Brain pericyte (primary cell): ENCODE measurements around the gene C18orf63.

Experiments
- DNase-seq: peaks from one replicate; pipeline ENCODE4 v3.0.0-alpha.2; 2012; ENCODE audit warnings: low read depth, low spot score

The C18orf63 gene

DNA sequence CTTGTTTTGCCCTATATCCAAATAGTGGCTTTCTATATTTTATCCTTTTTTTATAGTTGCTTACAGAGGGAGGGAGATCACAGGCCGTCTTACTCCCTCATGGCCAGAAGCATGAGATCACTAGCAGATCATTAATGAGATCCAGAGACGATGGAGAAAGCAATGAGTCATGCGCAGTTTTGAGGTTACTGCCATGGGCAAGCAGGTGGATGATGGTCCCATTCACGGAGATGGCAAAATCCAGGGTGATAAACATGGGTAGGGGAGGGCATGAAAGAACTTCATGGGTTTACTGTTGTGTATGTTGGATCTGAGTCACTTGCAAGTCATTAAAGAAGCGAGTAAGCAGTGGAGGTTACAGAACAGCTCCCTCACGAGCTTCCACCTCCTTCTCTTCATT, 60.4 kb downstream of the C18orf63 start:
- DNase-seq: no peak

DNA sequence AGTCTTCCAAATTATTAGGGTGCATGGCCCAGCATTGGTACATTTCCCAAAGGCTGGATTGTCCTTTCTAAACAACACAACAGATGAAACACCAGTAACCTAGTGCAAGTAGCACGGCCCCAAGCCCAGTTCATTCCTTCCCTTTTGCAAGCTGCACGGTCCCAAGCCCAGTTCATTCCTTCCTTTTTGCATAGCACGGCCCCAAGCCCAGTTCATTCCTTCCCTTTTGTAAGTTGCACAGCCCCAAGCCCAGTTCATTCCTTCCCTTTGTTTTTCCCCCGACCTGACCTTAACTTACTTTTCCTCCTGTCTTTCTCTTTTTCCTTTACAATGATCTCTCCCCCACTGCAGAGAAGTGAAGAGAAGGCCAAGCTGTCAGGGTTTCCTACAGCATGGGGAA, 60.9 kb downstream of the C18orf63 start:
- no peak for DNase-seq

DNA sequence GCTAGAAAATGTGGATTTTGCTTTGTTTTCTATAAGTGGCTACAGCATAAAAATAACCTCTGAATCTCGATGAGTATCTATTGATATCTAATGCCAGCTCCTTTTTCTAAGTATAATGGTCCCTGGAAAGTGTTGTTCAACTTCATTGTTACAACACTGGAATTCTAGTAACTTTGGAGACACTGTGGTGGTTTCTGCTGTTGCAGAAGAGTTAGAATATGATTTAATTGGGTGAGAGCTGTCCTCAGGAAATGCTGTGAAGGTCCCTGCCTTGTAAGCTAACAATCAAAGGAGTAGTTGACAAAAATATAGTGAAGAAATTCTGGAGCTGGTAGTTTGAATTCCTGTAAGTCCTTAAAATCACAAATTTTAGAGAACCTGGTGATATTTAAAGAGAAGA, 62.1 kb downstream of the C18orf63 start:
- no peak for DNase-seq

DNA sequence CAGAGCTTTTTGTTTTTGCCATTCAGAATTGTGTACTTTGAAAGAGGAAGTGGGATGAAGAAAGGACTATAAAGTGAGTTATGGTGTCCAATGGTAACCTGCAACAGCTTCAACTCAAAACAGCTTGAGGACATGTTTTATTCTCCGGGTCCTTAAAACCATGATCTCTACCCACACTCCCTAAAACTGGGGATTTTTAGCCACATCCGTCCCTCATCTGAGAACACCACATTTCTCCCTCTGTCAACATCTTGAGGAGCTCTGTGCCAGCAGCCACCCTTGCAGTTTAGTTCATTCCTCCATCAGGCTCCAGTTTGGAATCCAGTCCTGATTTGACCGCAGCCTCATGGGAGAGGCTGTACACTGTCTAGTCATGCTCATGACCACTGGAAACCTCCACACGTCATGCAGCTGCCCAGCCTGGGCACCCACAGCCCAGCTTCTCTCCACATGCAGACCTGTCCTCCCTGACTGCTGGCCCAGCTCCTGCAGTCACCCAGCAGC, 62.6 kb downstream of the C18orf63 start:
- no peak for DNase-seq

DNA sequence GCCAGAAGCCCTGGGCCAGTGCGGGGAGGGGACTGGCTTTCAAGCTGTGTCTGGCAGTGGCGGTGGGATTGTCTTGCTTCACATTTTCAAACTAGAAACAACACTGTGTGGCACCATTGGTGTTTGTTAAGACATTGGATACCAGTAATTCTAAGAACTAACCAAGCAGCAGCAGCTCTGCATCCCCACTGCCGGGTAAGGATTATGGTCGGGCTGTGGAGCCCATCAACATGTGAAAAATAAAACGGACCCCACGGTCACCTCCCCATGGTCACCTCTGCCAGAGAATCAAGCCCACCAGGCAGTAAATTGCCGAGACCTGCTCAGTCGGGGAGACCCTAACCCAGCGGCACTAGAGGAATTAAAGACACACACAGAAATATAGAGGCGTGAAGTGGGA, 65.3 kb downstream of the C18orf63 start:
- DNase-seq: no peak

DNA sequence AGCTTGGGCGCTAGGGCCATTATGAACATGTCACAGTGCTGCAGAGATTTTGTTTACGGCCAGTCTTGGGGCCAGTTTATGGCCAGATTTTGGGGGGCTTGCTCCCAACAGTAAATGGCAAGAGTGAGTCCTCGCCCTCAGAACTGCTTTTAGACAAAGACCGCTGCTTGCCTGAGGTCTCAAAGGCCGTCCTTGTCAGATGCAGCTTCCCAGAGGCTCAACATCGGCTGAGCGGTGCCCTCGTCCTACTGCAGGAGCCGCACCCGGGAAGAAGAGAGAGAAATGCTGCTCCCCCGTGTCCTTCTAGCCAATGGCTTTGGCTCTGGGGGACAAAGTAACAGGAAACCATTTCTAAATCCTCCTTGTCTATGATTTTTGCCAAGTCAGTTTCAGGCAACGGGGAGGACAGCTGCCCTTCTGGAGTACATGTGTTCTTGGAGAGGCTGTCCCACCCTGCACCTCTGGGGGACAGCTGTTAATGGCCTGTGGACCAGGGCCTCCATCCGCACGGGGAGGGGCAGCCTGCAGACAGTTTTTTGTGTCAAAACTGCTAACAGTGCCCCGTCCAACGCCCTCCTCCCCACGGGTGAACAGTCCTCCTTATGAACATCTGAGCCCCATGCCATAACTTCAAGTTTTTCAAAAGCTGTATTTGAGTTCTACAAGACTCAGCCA, 66.1 kb downstream of the C18orf63 start:
- DNase-seq: no peak

DNA sequence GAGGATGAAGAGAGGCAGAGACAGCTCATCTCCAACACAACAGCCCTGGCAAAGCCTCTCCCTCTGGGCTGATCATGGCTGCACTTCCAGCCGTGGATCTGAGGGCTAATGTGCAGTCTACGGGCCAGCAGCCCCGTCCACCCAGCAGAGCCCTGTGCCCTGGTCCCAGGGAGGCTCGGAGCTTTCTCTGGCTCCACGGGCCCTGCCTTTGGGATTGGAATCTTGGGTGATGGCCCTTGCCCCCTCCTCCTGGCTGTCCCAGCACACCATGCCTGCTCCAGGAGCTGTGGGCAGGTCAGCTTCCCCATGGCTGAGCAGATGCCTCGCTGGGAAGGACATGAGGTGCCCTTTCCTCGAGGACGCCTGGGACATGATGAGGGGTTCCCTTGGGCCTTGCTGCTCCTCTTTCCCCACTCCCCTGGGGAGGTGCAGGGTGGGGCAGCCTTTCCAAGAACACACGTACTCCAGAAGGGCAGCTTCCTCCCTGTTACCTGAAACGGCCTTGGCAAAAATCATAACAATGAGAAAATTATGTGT, 66.9 kb downstream of the C18orf63 start:
- DNase-seq: no peak

DNA sequence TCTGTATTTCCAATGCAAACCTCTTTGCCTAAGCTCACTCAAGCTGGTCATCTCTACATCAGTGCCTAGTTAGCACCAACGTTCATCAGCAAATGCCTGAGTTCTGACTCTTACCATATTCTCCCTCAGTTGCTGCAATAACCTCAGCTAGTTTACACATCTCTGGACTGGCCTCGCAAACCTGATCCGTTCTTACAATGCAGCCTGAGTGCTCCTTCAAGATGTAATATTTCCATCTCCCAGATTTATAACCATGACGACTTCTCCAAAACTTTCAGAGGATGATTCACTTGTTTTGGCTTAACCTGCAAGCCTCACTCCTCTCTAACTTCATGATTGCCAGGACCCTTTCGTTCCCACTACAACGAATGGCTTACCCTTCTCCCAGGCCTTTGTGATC, 71.7 kb downstream of the C18orf63 start:
- no peak for DNase-seq

DNA sequence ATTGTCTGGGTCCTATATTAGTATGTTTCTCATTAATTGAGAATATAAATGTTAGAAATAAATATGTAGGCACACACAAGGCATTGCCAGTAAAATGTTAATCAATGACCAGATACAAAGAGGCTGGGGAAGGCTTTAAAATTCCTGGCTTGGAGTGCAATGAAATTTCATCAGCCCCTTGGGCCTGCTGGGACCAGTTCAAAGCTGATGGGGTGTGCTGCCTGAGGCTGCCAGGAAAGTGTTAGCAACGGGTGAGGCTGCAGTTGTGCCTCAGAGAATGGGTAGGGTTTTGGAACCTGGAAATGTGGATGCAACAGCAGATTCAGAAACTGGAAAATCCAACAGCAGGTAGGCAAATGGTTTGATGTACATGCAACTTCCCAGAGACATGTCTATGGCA, 72.6 kb downstream of the C18orf63 start:
- no peak for DNase-seq

DNA sequence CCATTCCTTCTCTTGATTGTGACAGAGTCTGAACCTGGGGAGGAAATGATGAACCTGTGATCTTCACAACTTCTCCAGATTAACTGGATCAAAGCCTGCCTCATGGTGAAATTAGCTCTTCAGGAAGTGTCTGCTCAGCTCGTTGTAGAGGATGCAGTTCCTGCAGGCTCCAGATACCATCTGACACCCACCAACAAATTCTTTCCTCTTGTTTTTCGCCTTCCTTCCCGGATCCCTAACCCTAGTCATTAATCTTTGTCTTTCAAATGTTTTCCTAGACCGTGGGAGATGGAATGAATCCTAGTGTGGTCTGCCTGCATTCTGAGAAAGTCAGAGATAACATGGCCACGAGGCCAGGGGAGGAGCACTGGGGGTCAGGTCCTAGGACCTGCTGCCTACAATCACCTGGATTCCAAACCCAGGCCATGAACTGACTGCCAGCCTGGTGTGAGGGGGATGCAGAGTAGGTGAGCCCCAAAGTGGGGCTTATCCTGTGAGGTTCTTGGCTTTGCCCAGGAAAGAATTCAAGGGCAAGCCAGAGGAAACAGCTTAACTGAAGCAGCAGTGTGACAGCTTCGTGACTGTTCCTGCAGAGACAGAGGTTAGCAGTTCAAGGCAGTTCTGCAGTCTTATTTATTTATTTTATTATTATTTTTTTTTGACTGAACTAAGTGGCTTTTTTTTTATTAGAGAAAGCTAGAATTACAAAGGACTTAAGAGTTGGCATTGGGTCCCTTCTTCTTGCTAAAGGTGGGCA, 73.7 kb downstream of the C18orf63 start:
- no peak for DNase-seq

DNA sequence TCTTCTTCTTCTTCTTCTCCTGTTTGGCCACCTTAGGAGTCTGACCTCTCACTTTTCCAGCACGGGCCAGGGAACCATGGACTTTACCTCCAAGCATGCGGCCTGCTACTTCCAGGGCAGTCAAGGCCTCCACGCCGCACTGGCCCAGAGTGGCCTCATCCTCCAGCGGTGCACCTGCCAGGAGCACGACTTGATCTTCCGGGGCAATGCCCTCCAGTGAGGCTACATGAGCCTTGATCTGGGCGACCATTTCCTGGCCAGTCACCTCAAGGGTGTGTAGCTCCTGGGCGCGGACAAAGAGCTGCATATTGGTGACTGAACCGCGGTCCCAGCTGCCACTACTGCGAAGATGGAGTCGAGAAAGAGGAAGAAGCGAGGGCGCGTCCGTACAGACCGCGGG, 74.4 kb downstream of the C18orf63 start:
- no peak for DNase-seq

DNA sequence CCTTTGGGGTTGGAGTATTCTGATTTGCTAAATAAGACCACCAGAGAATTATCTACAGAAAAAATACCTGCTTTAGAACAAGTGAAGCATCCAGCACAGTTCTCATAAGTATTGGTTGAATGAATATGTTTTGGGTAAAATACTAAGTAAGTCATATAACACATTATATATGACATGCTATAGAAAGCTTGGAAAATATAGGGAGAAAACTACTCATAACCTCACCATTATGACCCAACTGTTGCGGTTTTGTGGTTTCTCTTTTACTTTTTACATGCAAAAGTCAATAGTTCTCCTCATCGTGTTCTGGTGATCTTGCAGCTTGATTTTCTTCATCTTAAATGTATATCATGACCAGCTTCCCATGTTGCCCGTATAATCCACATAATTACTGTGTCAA, 75.3 kb downstream of the C18orf63 start:
- DNase-seq: no peak

DNA sequence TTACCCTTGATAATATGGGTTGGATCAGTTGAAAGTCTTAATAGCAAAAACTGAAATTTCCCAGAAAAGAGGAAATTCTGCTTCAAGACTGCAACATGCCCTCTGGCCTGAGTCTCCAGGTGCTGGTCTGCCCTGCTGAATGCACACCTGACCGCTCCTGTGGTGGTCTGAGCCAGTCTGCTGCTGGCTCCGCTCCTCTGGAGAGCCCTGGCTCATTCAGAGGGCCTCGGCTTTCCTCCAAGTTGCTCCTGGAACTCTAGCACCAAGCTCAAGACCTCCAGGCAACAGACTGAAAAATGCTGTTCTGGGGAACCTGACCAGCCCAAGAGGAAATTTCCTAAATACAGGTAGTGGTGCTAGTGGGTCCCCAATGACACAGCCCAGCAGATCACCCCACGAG, 76.7 kb downstream of the C18orf63 start:
- DNase-seq: no peak

DNA sequence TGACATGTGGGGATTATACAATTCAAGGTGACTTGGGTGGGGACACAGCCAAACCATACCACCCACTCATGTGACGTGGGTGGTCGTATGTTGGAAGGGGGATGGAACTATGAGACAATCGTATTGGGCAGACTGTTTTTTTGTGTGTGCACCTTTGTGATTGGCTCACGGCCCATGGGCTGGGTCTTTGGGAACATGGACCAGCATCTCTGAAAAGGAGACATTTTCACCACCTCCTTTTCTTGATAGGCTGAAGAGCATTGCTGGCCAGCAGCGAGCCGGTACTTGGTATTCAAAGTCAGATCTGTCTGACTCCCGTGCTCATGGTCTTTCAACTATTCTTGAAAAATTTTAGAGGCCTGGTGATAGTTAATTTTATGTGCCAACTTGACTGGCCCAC, 79.4 kb downstream of the C18orf63 start:
- no peak for DNase-seq

DNA sequence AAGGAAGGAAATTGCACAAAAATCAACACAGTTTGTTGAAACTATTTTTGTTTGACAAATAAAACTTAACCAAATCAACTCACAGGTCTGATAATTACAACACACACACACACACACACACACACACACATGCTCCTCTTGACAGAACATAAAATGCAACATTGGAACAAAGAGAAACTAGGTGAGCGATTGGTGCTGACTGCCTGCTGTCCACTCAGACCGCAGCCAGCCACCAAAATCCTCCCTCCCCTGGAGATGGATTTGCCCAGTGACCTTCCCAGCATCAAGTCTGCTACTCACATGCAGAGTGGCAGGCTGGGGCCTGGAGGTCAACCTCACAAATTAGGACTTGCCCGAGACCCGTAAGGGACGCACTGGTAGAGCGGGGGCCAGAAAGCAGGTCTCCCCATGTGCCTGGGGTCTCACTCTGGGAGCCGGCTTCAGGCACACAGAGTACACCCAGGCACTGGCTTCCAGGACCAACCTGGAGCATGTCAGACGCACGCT, 80.1 kb downstream of the C18orf63 start:
- DNase-seq: no peak

DNA sequence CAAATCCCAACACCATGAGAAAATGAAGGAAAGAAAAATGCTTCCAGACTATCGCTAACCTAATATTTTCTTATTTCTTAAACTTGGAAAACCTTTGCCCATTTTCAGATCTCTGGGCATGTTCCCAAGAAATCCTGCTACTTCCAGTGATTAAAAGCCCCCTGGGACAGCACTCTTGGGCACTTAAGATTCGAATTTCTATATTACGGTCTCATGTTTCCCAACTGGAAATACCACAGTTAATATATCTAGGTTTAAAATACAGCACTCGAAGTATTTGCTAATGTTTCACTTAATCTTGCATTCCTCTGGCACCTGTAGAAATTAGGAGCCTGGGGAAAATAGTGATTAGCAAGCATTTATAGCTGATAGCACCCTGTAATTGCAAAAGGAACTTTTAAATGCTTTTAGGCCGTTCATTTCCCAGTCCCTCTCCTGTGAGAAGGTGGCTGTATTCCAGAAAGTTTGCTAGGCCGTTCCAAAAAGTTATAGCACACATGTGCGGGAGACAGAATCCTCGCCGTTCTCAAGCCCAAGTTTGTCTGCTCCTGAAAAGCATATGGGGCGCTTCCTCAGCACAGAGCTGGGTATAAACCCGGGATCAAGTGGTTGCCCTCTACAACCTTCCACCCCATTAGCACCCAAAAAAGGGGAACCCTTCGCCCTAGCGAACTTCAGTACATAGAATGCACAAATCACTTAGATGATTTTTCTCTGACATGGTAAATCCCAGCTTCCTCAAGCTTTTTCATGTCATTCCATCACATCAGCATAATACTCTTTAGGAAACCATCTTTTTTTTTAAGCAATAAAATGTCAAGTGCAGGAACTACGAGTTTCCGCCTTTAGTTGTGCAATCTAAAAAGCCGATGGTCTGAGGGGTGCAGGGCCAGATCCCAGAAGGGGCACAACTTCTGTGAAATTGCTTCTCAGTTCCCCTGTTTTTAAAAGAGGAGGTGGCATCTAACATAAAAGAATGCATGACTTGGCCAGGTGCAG, 80.8 kb downstream of the C18orf63 start:
- DNase-seq: no peak

DNA sequence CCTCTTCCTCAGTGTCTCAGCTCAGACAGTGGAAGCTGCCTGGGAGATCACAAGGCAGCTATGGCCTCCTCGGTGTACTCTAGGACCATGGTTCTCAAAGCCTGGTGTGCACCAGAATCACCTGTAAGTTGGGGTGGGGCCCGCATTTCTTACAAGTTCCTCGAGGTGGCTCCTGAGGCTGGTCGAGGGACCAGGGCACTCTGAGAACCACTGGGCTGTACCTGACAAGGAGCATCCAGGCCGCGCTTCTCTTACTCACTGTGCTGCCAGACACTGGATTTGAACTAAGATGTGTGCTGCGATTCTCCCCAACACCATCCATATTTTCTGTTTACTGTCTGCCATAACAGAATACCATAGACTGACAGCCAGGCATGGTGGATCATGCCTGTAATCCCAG, 81.9 kb downstream of the C18orf63 start:
- DNase-seq: no peak

DNA sequence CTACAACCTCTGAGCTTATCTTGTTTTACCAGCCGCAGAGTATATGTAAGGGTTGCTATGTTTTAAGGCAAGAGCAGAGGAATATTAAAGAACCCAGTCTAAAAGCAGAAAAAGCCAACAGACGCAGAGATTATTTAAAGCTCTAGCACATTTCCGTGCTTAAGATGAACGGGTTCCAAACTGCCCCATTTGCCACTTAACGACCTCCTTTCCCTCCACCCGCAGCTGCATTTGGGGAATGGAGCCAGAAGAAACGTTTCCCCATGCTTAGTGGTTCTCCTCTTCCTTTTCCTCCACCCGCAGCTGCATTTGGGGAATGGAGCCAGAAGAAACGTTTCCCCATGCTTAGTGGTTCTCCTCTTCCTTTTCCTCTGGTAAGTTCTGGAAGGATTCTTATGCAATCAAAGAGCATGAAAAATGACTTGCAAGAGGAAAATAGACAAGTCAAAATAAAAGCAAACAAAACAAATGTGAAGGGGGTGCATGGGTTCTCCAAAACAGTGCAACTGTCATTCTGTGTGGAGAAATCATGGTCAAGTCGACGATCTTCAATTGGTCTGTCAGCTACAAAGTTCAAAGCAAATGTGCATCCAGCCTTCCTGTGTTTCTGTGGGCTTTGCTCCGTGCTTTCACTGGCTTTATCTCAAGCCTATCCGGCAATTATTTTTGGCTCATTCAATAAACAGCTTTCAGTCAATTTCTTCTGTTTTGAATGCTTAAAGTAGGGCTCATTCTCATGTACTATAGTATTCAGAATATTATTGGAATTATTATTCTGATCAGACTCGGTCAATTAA, 83.7 kb downstream of the C18orf63 start:
- DNase-seq: no peak

DNA sequence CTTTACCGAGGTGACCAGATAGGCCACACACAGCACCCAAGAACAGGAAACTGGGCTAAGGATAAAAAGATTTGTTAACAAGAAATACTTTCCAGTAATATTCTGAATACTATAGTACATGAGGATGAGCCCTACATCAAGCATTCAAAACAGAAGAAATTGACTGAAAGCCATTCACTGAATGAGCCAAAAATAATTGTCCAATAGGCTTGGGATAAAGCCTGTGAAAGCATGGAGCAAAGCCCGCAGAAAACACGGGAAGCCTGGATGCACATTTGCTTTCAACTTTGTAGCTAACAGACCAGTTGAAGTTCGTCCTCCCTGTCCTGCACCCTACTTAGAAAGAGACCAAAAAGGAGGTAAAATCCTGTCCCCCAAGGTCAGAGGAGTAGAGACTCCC, 85.2 kb downstream of the C18orf63 start:
- no peak for DNase-seq

DNA sequence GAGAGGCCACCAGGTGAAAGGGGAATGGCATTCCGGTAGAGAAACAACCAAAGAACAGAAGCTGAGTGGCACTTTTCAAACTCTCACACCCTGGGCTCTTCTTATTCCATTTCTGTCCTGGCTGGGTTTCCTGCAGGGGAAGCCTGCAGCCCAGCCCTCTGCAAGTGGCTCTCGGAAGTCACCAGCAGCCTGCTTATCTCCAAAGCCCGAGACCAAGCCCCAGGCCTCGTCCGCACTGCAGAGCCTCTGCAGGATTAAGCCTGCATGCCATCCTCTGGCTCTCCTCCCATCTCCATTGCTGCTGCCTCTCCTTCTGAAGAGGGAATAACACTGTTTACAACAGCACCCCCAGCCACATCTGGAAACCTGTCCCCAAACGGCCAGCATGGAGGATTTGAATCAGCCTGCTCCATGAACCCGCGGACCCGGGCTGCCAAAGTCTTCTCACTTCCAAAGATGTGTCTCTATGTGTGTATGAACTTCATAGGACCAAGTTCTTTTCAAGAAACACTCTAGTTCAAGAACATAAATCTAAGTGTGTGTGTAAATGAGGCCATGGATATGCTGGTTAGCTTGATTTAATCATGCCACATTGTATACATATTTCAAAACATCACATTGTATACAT, 87.3 kb downstream of the C18orf63 start:
- no peak for DNase-seq
